ENCODE data around the gene RORC. TPM values are rescaled to one million over a fixed set of nuclear protein-coding genes. Genes with fewer than 3 reads are reported as not detected.

RORC gene
- total and polyA plus RNA-seq, 2 of the 8 experiments (the other 6 are each of a cell fraction or from before 2014, with no cell fraction given): 0.44 to 0.54 TPM

GRCh38 chr1:151855933-151856332, 24.3 kb upstream of the RORC start:
- no peak for TF ChIP-seq PHF8 (conservative IDR thresholded peaks at IDR 0.05; ENCODE audit: low read depth, low read length)
- TF ChIP-seq RBBP5 (IDR thresholded peaks at IDR 0.05; ENCODE audit: borderline replicate concordance, low read depth, low read length): no peak
- no peak for TF ChIP-seq SP4 (IDR thresholded peaks at IDR 0.05; ENCODE audit: low read length)
- no peak for TF ChIP-seq SAP30 (IDR thresholded peaks at IDR 0.05; ENCODE audit: insufficient read depth, insufficient replicate concordance, low read length)
- no peak overlapping the region for H2BK120ac ChIP-seq (replicated peaks; ENCODE audit: low read depth, low read length)
- H3K79me1 ChIP-seq (ENCODE audit: low read depth, low read length): no peaks in the 10 kb centered on the region
- H2AK5ac ChIP-seq (ENCODE audit: low read depth, low read length): no peak overlapping the region
- no peaks in the 10 kb centered on the region for H3K23me2 ChIP-seq (ENCODE audit: low read depth, low read length)
- H3K18ac ChIP-seq (ENCODE audit: extremely low read depth, low read length): no peak overlapping the region
- no peak overlapping the region for H4K8ac ChIP-seq (ENCODE audit: extremely low read depth, insufficient read depth, low read length)
- H3K4me2 ChIP-seq (ENCODE audit: insufficient read depth in 1 of 2, low read depth in 2 of 2, low read length in 2 of 2): no peak overlapping the region
- H3K9me3 ChIP-seq (ENCODE audit: insufficient read depth in 2 of 2, low read depth in 1 of 2, low read length in 1 of 2): no peaks in the 10 kb centered on the region
- H4K5ac ChIP-seq (ENCODE audit: insufficient read length, low read depth, low read length): no peak overlapping the region
- no peaks in the 10 kb centered on the region for H3K79me2 ChIP-seq (ENCODE audit: control insufficient read depth in 1 of 2, insufficient read depth in 2 of 2, low read length in 2 of 2)
- H3K9ac ChIP-seq (replicated peaks in 1 of 4; ENCODE audit: extremely low read depth in 1 of 4, low read depth in 3 of 4, low read length in 3 of 4): no peak overlapping the region
- FAIRE-seq: no peak
- H3K14ac ChIP-seq (ENCODE audit: insufficient read length): no peak overlapping the region
- H2BK15ac ChIP-seq (ENCODE audit: low read length): no peak overlapping the region
- H3K4me3 ChIP-seq (ENCODE audit: extremely low read depth in 1 of 4, insufficient read depth in 2 of 4, low read depth in 3 of 4, low read length in 4 of 4): no peak overlapping the region
- no peak overlapping the region for H3K23ac ChIP-seq (ENCODE audit: insufficient read length)
- H3K27ac ChIP-seq (ENCODE audit: low read depth, low read length): no peak overlapping the region
- H4K91ac ChIP-seq (replicated peaks; ENCODE audit: insufficient read length, low read length): no peak overlapping the region
- H3K4me1 ChIP-seq (replicated peaks in 1 of 4; ENCODE audit: control insufficient read depth in 3 of 4, insufficient read depth in 4 of 4, low read length in 3 of 4): peaks cover 8 to 10% (median 8%) of the 10 kb centered on the region in 4 experiments
- POLR2A ChIA-PET (ENCODE audit: partially characterized antibody): interaction anchor here (1.0 to 3.6 kb wide), 3 partner anchors 11 to 30 kb away, joined by 4 to 9 read pairs (median 8); partner anchors contain the start of gene C2CD4D
- no peak overlapping the region for H2BK12ac ChIP-seq (ENCODE audit: low read depth, low read length)
- DNase-seq (ENCODE audit: low read depth in 1 of 2, low spot score in 2 of 2): no peak
- H3K56ac ChIP-seq (replicated peaks; ENCODE audit: insufficient read length, low read depth, low read length): no peak overlapping the region
- CTCF ChIA-PET (ENCODE audit: partially characterized antibody): interaction anchor here (1.2 to 1.5 kb wide), 2 partner anchors 121 to 145 kb away, joined by 3 to 4 read pairs; no protein-coding TSS in a partner anchor
- H2AFZ ChIP-seq (ENCODE audit: low read length): no peak overlapping the region
- H2BK20ac ChIP-seq (ENCODE audit: low read length): no peak overlapping the region
- no peaks in the 10 kb centered on the region for H3K36me3 ChIP-seq (ENCODE audit: control insufficient read depth in 2 of 4, insufficient read depth in 4 of 4, low read length in 3 of 4)
- H3K27me3 ChIP-seq (replicated peaks in 1 of 4; ENCODE audit: control insufficient read depth in 3 of 4, extremely low read depth in 1 of 4, insufficient read depth in 3 of 4, low read length in 3 of 4): peaks cover 18 to 36% (median 32%) of the 10 kb centered on the region in 4 experiments
- H3K4ac ChIP-seq (replicated peaks; ENCODE audit: insufficient read length, low read depth, low read length): no peak overlapping the region
- no peak overlapping the region for H2BK5ac ChIP-seq (ENCODE audit: low read depth, low read length)
- peaks cover 1 to 4% of the 10 kb centered on the region in 2 experiments for H4K20me1 ChIP-seq (replicated peaks in 1 of 2; ENCODE audit: control insufficient read depth in 1 of 2, insufficient read depth in 2 of 2, low read length in 2 of 2)
- WGBS, 2 experiments (ENCODE audit: extremely low coverage in 1 of 2, insufficient coverage in 1 of 2, insufficient read length in 1 of 2, insufficient replicate concordance in 2 of 2, low coverage in 1 of 2, low lambda C conversion rate in 2 of 2, missing lambda C conversion rate in 1 of 2): 91% methylated on average over 4 of the region's 4 CpGs; no CpG with 5 or more reads in 1 of the 2 experiments

Measured in H1 (cell line).